Activated T-cell treated with anti-CD3 and anti-CD28 coated beads, Interleukin-2, amount 50 U/mL, for 24 hours (primary cell): ENCODE results near the gene ATXN1.

ENCODE experiments used
- DNase-seq: peaks from one replicate; pipeline ENCODE4 v3.0.0-alpha.2; 2020
- H3K27ac Mint-ChIP-seq: 2 replicates; pipeline ENCODE4 v1.8.0; 2020; ENCODE audit warnings: mild to moderate bottlenecking, mixed read lengths
- H3K27me3 Mint-ChIP-seq: 2 replicates; pipeline ENCODE4 v1.8.0; 2020; ENCODE audit warnings: mixed read lengths
- H3K36me3 Mint-ChIP-seq: 2 replicates; pipeline ENCODE4 v1.8.0; 2020; ENCODE audit warnings: low read depth, mixed read lengths
- H3K4me1 Mint-ChIP-seq: 2 replicates; pipeline ENCODE4 v1.8.0; 2020; ENCODE audit warnings: low read depth, mixed read lengths
- H3K4me3 Mint-ChIP-seq: 2 replicates; pipeline ENCODE4 v1.8.0; 2020; ENCODE audit warnings: mild to moderate bottlenecking, moderate library complexity, mixed read lengths
- H3K9me3 Mint-ChIP-seq: 2 replicates; pipeline ENCODE4 v1.8.0; 2020; ENCODE audit warnings: mixed read lengths

ATXN1 gene

DNA sequence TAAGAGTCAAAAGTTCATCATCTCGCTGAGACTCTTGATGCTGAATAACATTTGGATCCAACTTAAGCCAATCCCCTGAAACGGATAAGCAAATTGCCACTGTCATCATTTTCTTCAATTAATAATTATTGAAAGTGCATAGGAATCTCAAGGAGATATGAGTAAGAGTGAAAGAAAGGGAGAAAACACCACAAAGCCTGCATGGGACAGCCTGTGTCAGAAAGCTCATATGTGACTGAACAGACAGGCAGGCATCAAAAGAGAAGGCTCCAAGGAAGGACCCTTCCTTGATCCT, 13.3 kb downstream of the ATXN1 start:
- DNase-seq, result no peak
- H3K27me3 Mint-ChIP-seq, result no peaks in the 10 kb centered on the region
- H3K9me3 Mint-ChIP-seq, result no peaks in the 10 kb centered on the region
- no peak overlapping the region for H3K27ac Mint-ChIP-seq
- H3K4me1 Mint-ChIP-seq, result peaks cover 68% of the 10 kb centered on the region
- peaks cover 68% of the 10 kb centered on the region for H3K36me3 Mint-ChIP-seq
- no peak overlapping the region for H3K4me3 Mint-ChIP-seq

DNA sequence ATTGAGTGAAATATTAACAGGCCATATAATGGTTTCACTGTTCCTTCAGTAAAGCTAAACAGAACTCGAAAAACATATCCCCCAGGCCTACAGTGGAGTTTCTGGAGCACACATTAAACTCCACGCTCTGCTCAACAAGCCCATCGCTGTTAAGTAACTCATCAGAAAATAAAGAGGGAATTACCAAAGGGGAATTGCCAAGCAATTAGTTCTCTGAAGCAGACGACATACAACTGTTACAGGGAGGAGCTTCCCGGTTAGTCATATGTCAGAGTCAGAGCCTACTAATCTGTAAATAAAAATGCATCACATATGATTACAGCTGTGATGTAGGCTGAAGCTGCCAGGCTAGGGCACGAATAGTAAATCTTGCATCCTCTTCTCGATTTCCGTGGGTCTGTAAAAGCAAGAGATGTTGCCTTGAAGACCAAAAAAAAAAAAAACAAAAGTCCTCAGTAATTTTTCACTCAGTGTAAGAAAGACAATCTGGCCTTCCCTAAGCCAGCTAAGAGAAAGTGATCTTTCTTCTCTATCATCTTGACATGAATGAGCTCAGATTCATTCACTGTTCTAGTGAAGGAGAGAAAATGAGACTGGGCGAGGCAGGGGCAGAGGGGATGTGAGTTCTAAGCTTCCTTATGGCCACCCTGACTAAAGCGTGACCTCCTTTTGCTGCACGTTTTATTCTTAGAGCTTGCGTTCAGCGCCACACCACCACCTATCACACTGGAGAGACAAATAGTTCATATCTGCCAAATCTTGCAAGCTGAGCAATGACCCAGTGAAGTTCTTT, 13.8 kb downstream of the ATXN1 start:
- Mint-ChIP-seq H3K4me1 (peaks cover 67% of the 10 kb centered on the region), H3K4me3 (no peak overlapping the region), H3K9me3 (no peaks in the 10 kb centered on the region), H3K36me3 (peaks cover 67% of the 10 kb centered on the region), H3K27ac (peak overlapping the region; percentile 51), H3K27me3 (no peaks in the 10 kb centered on the region)
- no peak for DNase-seq

DNA sequence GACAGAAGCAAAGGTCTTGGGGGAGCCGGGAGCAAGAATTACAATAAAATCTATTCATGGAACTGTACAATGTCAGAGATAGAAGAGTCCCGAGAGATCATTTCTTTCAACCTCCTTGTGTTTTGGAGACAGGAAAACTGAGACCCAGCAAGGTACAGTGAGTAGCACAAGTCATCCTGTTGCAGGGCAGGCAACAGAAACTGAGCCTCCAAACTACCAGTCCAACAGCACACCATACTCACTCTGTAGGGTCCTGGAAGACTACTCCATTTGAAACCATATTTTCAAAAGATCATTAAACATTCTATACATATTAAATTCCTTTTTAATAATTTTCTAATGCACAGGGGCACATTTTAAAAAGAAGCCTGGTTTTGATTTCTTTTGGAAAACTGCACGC, 14.4 kb downstream of the ATXN1 start:
- H3K4me1 Mint-ChIP-seq, result peaks cover 67% of the 10 kb centered on the region
- no peaks in the 10 kb centered on the region for H3K27me3 Mint-ChIP-seq
- H3K36me3 Mint-ChIP-seq, result peaks cover 64% of the 10 kb centered on the region
- DNase-seq, result no peak
- H3K9me3 Mint-ChIP-seq, result no peaks in the 10 kb centered on the region
- no peak overlapping the region for H3K4me3 Mint-ChIP-seq
- H3K27ac Mint-ChIP-seq, result no peak overlapping the region

DNA sequence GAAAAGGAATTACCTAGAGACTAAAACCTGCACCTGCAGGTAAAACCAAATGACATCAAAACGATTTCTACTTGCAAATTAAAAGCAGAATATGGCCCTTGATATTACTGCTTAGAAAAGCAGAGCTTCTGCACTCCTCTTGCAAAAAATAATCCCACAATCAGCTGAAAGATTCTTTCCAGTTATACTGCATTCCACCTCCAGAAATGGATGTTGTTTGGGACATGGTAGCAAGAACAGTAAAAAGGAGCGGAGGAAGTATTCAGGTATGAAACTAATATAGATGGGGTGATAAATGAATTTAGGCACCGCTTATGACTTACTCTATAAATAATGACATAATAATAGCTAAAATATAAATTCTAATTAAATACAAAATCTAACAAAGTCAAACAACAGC, 14.9 kb downstream of the ATXN1 start:
- no peaks in the 10 kb centered on the region for H3K27me3 Mint-ChIP-seq
- H3K4me1 Mint-ChIP-seq, result peaks cover 71% of the 10 kb centered on the region
- no peak overlapping the region for H3K4me3 Mint-ChIP-seq
- DNase-seq, result no peak
- H3K27ac Mint-ChIP-seq, result no peak overlapping the region
- H3K36me3 Mint-ChIP-seq, result peaks cover 60% of the 10 kb centered on the region
- no peaks in the 10 kb centered on the region for H3K9me3 Mint-ChIP-seq

DNA sequence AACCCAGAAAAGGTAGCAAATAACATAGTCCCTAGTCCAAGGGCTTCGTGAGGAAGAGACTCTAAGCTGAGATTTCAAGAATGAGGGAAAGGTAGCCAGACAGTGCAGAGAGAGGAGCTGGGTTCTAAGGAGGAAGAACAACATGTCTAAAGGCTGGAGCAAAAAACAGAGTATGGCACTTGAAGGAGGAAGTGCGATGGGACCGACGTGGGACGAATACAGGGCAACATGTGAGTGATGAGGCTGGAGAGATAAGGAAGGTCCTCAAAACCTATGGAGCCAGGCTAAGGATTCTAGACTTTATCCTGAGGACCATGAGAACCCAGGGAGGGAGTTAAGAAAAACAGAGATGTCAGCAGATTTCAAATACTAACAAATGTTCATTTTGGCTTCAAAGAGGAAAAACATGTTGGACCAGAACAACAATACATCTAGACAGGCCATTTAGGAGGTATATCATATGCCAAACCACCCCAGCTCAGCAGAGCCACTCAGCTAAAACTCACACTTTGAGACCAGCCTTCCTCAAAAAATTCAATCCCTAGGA, 17.5 kb downstream of the ATXN1 start:
- peak overlapping the region; percentile 14 for H3K27ac Mint-ChIP-seq

DNA sequence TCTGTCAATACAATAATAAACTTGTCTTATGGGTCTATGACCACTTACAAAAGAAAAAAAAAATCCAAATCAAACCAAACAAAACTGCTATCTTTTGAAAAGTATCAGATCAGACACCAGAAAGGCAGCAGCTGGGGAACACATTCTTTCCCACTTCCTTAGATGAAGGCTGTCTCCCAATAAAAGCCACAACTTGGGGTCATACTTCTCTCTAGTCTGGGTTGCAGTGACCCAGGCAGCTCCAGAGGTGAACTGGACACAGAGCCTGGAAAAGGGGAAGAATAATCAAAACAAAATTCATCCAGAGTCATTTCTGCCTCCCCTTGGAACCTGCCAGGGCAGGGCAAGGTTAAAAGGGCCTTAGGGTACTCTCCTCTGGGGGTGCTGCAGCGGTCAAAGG, 19.1 kb downstream of the ATXN1 start:
- Mint-ChIP-seq H3K27ac (no peak overlapping the region), H3K4me3 (no peak overlapping the region), H3K4me1 (peaks cover 73% of the 10 kb centered on the region), H3K9me3 (no peaks in the 10 kb centered on the region), H3K36me3 (peaks cover 56% of the 10 kb centered on the region), H3K27me3 (no peaks in the 10 kb centered on the region)
- no peak for DNase-seq

More for the DNA sequence above, 17.5 kb downstream of the ATXN1 start:
- no peaks in the 10 kb centered on the region for H3K27me3 Mint-ChIP-seq
- H3K36me3 Mint-ChIP-seq, result peaks cover 54% of the 10 kb centered on the region
- peaks cover 72% of the 10 kb centered on the region for H3K4me1 Mint-ChIP-seq
- H3K9me3 Mint-ChIP-seq, result no peaks in the 10 kb centered on the region
- no peak overlapping the region for H3K4me3 Mint-ChIP-seq
- no peak for DNase-seq

DNA sequence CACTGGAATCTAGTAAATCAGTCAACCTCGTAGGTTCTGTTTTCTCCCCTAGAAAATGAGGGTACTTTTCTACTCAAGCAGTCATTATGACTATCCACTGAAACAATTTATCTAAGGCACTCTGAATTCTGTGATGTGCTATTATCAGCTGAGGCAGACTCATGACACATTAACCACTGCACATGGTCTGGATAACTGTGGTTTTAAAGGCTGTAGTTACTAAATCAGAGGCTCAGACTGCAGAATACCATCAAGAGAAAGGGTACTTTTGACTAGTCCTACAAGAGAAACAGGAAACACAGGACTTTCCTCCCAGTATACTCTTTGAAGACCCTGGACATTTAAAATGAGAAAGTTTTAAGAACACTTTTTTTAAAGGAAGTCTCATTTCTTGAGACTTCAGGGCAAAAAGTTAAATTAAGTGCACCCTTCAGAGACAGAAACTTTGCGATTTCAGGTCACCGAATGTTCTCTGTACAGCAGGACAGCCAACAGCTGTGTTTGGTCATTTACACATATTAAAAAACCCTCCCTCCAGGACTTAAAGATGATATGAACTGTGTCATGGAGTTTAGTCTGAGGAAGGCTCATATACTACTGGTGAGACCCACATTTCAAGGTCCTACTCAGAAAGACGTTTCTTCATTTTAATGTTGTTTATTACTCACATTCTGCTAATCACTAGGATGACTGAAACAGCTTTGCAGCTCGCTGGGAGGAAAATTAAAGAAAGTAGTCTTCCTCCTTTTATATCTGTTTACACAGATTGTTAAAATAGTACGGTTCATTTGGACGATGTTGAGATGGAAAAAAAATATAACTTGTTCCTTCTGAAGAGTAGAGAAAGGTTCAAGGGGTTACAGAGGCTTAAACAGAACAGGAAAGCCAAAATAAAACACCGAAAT, 19.9 kb downstream of the ATXN1 start:
- Mint-ChIP-seq H3K9me3 (no peaks in the 10 kb centered on the region), H3K4me1 (peaks cover 74% of the 10 kb centered on the region), H3K27ac (peak overlapping the region; percentile 68), H3K4me3 (no peak overlapping the region), H3K27me3 (no peaks in the 10 kb centered on the region), H3K36me3 (peaks cover 52% of the 10 kb centered on the region)
- no peak for DNase-seq

DNA sequence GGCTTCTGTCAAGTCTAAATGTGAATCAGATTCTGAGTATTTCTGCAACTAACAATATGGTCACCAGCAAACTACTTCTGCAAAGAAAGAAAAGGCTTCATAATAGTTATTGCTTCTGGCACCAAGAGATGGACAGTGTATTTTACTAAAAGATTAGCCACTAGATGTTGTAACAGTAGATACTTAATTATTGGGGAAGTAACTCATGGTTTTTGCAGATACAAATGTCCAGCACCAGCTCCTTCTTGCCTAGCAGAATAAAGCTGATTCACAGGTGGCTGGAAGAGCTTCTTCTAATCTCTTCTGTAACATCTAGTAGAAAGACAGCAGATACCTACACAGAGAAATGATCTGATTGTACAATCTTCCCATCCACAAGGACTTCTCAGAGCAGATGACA, 21.2 kb downstream of the ATXN1 start:
- Mint-ChIP-seq H3K9me3 (no peaks in the 10 kb centered on the region), H3K4me3 (no peak overlapping the region), H3K27ac (no peak overlapping the region), H3K36me3 (peaks cover 58% of the 10 kb centered on the region), H3K27me3 (no peaks in the 10 kb centered on the region), H3K4me1 (peaks cover 69% of the 10 kb centered on the region)
- DNase-seq, result no peak

DNA sequence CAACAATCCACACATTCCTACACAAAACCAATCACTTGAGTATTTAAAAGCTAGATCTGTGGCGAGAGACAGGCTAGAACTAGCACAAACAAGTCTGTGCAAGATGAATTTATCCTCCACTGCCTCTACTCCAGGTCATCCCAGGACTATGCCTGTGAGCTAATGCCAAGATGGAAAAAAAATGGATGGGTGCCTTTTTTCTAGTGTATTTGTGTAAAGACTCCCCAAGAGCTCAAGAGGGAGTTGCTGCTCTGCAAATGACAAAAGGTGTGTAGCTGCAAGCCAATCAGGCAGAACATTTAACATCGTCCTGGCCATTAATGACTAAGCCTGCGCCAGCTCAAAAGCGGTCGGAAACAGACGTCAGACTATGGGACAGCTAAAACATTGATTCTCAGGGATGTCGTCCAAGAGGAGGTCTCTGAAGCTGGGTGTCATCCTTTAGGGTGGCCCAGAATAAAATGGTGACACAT, 21.9 kb downstream of the ATXN1 start:
- no peak overlapping the region for H3K4me3 Mint-ChIP-seq
- no peaks in the 10 kb centered on the region for H3K27me3 Mint-ChIP-seq
- H3K9me3 Mint-ChIP-seq, result no peaks in the 10 kb centered on the region
- H3K36me3 Mint-ChIP-seq, result peaks cover 59% of the 10 kb centered on the region
- DNase-seq, result no peak
- peaks cover 66% of the 10 kb centered on the region for H3K4me1 Mint-ChIP-seq
- H3K27ac Mint-ChIP-seq, result no peak overlapping the region

DNA sequence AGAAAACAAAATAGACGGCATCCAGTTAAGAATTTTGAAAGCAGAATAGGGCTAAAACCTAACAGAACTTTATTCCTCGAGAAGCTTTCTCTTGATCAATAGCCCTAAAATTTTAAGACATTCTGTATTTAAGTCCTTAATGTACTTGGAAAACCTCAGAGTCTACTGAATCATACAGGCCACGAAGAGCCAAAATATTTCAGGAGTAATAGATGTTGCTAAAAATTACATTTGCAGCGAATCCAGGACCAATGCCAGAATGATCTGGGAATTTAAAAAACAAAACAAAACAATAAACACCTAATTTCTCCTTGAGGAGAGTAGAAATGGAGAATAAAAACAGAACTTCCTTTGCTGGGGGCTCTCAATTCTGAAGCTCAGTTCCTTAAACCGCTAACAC, 23.3 kb downstream of the ATXN1 start:
- Mint-ChIP-seq H3K4me1 (peaks cover 65% of the 10 kb centered on the region), H3K9me3 (no peaks in the 10 kb centered on the region), H3K27me3 (no peaks in the 10 kb centered on the region), H3K4me3 (no peak overlapping the region), H3K36me3 (peaks cover 55% of the 10 kb centered on the region), H3K27ac (no peak overlapping the region)
- DNase-seq, result no peak

DNA sequence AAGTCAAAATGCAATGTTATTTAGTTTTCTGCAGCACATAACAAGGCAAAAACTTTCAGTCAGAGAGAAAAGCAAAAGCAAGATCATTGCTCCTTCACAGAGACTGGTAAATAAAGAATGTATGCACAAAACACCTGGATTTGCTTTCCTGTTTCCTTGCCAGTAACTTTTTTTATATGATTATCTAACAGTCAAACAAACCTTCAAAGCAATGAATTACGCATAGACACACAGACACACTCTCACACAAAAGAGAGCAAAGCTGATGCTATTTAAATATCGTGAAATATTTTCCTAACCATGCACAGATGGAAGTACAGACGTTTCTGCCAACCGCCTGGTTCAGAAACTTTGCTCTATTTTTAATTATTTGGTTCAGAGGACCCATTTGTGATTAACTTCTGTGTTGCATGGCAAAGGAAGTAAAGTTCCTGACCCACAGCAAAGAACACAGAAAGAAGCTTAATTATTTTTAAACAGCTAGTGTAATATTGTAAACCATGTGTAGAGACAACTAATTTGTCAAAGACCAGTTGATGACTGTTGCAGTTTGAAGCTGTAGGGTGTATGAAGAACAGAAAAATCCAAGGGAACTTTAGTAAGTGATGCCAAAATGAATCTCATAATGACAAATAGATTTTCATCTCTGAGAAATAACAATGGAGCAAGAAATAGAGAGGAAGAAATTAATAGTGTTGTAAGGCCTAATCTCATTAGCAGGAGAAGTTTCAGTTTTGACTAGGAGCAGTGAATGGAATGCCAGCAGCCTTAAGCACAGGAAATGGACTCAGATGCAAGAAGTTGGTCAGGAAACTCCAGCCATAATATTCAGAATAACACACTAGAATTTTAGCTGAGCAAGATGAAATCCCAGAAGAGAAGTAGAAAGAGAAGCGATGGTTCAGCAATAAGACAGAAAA, 24.1 kb downstream of the ATXN1 start:
- no peak overlapping the region for H3K4me3 Mint-ChIP-seq
- H3K27me3 Mint-ChIP-seq, result no peaks in the 10 kb centered on the region
- no peak overlapping the region for H3K27ac Mint-ChIP-seq
- peaks cover 47% of the 10 kb centered on the region for H3K36me3 Mint-ChIP-seq
- H3K9me3 Mint-ChIP-seq, result no peaks in the 10 kb centered on the region
- H3K4me1 Mint-ChIP-seq, result peaks cover 65% of the 10 kb centered on the region
- DNase-seq, result no peak

DNA sequence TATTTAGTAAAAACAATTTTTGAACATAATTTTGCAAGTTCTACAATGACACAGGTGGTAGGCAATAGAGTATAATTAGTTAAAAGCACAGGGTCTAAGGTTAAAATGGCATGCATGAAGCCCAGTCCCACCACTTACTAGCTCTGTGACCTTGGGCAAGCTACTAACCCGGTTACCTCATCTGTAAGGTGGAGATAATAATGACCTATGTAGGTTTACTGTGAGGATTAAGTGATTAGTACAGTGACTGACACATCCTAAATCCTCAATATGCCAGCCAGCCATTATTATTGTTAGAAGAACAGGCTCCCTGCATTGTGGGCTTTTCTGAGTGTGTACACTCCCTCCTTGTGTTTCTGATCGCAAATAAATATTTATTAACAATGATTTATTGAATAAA, 26.2 kb downstream of the ATXN1 start:
- H3K27ac Mint-ChIP-seq, result no peak overlapping the region
- H3K4me3 Mint-ChIP-seq, result no peak overlapping the region
- H3K27me3 Mint-ChIP-seq, result no peaks in the 10 kb centered on the region
- DNase-seq, result no peak
- H3K9me3 Mint-ChIP-seq, result no peaks in the 10 kb centered on the region
- H3K36me3 Mint-ChIP-seq, result peaks cover 49% of the 10 kb centered on the region
- H3K4me1 Mint-ChIP-seq, result peaks cover 64% of the 10 kb centered on the region

DNA sequence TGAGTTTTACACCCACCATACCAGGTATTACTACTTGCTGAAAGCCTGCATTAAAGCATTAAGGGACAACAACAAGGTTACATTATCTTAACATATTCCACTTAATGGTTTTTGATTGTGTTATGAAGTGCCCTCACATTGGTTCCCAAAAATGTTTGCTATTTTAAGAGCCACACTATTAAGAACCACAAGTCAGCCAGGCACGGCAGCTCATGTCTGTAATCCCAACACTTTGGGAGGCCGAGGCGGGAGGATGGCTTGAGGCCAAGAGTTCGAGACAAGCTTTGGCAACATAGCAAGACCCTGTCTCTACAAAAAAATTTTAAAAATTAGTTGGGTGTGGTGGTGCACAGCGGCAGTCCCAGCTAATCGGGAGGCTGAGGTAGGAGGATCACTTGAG, 28.2 kb downstream of the ATXN1 start:
- Mint-ChIP-seq H3K27ac (no peak overlapping the region), H3K27me3 (no peaks in the 10 kb centered on the region), H3K4me3 (no peak overlapping the region), H3K4me1 (peaks cover 76% of the 10 kb centered on the region), H3K9me3 (no peaks in the 10 kb centered on the region), H3K36me3 (peaks cover 45% of the 10 kb centered on the region)
- no peak for DNase-seq

DNA sequence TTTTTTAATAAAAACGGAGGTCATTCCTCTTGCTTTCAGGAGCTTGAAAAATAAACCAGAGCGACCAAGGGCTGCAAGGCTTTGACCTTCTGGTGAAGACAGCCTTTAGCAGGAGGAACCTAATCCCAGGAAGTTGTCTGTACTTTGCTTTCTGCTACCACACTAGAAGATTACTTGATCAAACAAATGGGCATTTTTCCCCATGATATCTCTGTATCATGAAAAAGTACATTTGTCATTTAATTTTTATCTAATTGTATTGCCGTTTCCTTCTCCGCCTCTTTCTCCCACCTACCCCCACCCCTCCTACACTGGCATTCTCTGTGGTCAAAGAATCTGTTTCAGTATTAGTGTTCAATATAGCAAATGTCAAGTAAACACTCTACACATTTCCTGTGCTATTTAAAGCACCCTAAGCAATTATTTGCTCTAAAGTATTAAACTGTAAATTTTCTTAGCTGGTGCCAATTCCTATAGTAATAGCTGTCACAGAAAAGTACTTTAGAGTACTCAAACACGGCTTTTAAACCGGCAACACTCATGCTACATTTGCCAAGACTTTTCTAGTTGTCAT, 29.7 kb downstream of the ATXN1 start:
- DNase-seq, result no peak
- H3K4me1 Mint-ChIP-seq, result peaks cover 71% of the 10 kb centered on the region
- H3K27me3 Mint-ChIP-seq, result no peaks in the 10 kb centered on the region
- H3K27ac Mint-ChIP-seq, result peak overlapping the region; percentile 78
- H3K4me3 Mint-ChIP-seq, result peak overlapping the region; percentile 57
- H3K36me3 Mint-ChIP-seq, result peaks cover 36% of the 10 kb centered on the region
- no peaks in the 10 kb centered on the region for H3K9me3 Mint-ChIP-seq
